ENCODE data around the gene CFDP1. TPM values are rescaled to one million over a fixed set of nuclear protein-coding genes. Genes with fewer than 3 reads are reported as not detected.

CFDP1 gene
- total RNA-seq = 49.0 TPM
- long read RNA-seq, transcript CFDP1-201 (7 exons, 1,275 nt) = major isoform, 47 of 61 reads
- long read RNA-seq, partial matches to known transcripts = 1 of 61 reads
- long read RNA-seq, other reads (novel, unspliced or antisense) = 10 of 61 reads

- peak; percentile 98 for DNase-seq
- Histone ChIP-seq H3K27me3 (no peaks in the 10 kb centered on the region), H3K9me3 (no peaks in the 10 kb centered on the region), H3K4me3 (peak within 1 kb of the TSS; percentile 90), H3K27ac (peak within 1 kb of the TSS; percentile 99), H3K36me3 (no peaks in the 10 kb centered on the region), H3K4me1 (peaks cover 3% of the 10 kb centered on the region)
- intact Hi-C loops (cut with DNase I) = no loop called here
- TF ChIP-seq CTCF (IDR thresholded peaks at IDR 0.05) = peak; percentile 4
- peak; percentile 97 for ATAC-seq
Measured at GRCh38 chr16:75432828-75433731, at the start of gene CFDP1. CFDP1 (minus strand) TSS chr16:75433503; CDS start chr16:75433352, 151 bp downstream.

GRCh38 chr16:75482434-75483205, 49.3 kb upstream of the CFDP1 start:
- TF ChIP-seq CTCF (IDR thresholded peaks at IDR 0.05) = no peak
- Histone ChIP-seq H3K27me3 (peaks cover 6% of the 10 kb centered on the region), H3K4me1 (no peaks in the 10 kb centered on the region), H3K36me3 (no peaks in the 10 kb centered on the region), H3K4me3 (no peak overlapping the region), H3K9me3 (no peaks in the 10 kb centered on the region), H3K27ac (no peak overlapping the region)
- intact Hi-C loops (cut with DNase I) = no loop called here
- ATAC-seq (no peak), DNase-seq (peak; percentile 58)

- no peaks in the 10 kb centered on the region for H3K9me3 ChIP-seq
- DNase-seq (peak; percentile 34), ATAC-seq (no peak)
- no peak overlapping the region for H3K27ac ChIP-seq
- intact Hi-C loops (cut with DNase I) = no loop called here
- H3K4me3 ChIP-seq = no peak overlapping the region
- no peak for TF ChIP-seq CTCF (IDR thresholded peaks at IDR 0.05)
- no peaks in the 10 kb centered on the region for H3K4me1 ChIP-seq
- H3K36me3 ChIP-seq = no peaks in the 10 kb centered on the region
- peaks cover 6% of the 10 kb centered on the region for H3K27me3 ChIP-seq
Measured at GRCh38 chr16:75481475-75481874, 48.2 kb upstream of the CFDP1 start.

GRCh38 chr16:75479421-75479990, 46.2 kb upstream of the CFDP1 start:
- DNase-seq (no peak), ATAC-seq (no peak)
- Histone ChIP-seq H3K4me1 (no peaks in the 10 kb centered on the region), H3K9me3 (no peaks in the 10 kb centered on the region), H3K36me3 (no peaks in the 10 kb centered on the region), H3K27ac (no peak overlapping the region), H3K4me3 (no peak overlapping the region), H3K27me3 (peaks cover 6% of the 10 kb centered on the region)
- TF ChIP-seq CTCF (IDR thresholded peaks at IDR 0.05) = no peak
- intact Hi-C loops (cut with DNase I) = loop anchor here (10.0 kb wide), 1 partner anchor 285 kb away; no protein-coding TSS in a partner anchor
